ENCODE results near the gene TMEM263.
"Not testable (repeated sequence)": the region's sequence is repeated elsewhere in the genome, so short reads cannot be mapped to it uniquely, and the experiment has no call there.

Gene TMEM263

GRCh38 chr12:106955377-106956047 lies at the start of gene TMEM263:
Gene TMEM263 (plus strand): TSS chr12:106955907. CDS start chr12:106967117, 11,210 bp downstream.
- DNase-seq = peak; percentile 54

GRCh38 chr12:106906715-106907114 lies 49.0 kb upstream of the TMEM263 start:
- no peak for DNase-seq

- DNase-seq = no peak
Measured at GRCh38 chr12:106907411-106907810, 48.3 kb upstream of the TMEM263 start.

- DNase-seq = no peak
Measured at GRCh38 chr12:106907846-106908245, 47.9 kb upstream of the TMEM263 start.

- DNase-seq = no peak
Measured at GRCh38 chr12:106908561-106908960, 47.1 kb upstream of the TMEM263 start.

GRCh38 chr12:106910202-106910601 lies 45.5 kb upstream of the TMEM263 start:
- no peak for DNase-seq

GRCh38 chr12:106911581-106911980 lies 44.1 kb upstream of the TMEM263 start:
- no peak for DNase-seq

GRCh38 chr12:106913456-106913855 lies 42.3 kb upstream of the TMEM263 start:
- no peak for DNase-seq

- no peak for DNase-seq
Measured at GRCh38 chr12:106914796-106915634, 40.7 kb upstream of the TMEM263 start.

- DNase-seq = no peak
Measured at GRCh38 chr12:106915635-106916026, 40.1 kb upstream of the TMEM263 start.

GRCh38 chr12:106917503-106917902 lies 38.2 kb upstream of the TMEM263 start:
- DNase-seq = no peak

- DNase-seq = peak; percentile 33
Measured at GRCh38 chr12:106918746-106919145, 37.0 kb upstream of the TMEM263 start.

- DNase-seq = no peak
Measured at GRCh38 chr12:106919910-106920544, 35.7 kb upstream of the TMEM263 start.

GRCh38 chr12:106921976-106922375 lies 33.7 kb upstream of the TMEM263 start:
- DNase-seq = not testable (repeated sequence)

GRCh38 chr12:106923594-106923993 lies 32.1 kb upstream of the TMEM263 start:
- DNase-seq = not testable (repeated sequence)

- no peak for DNase-seq
Measured at GRCh38 chr12:106924268-106924861, 31.3 kb upstream of the TMEM263 start.

- DNase-seq = no peak
Measured at GRCh38 chr12:106926657-106927056, 29.1 kb upstream of the TMEM263 start.

- no peak for DNase-seq
Measured at GRCh38 chr12:106934277-106934676, 21.4 kb upstream of the TMEM263 start.

- no peak for DNase-seq
Measured at GRCh38 chr12:106941481-106942156, 14.1 kb upstream of the TMEM263 start.

GRCh38 chr12:106942775-106943174 lies 12.9 kb upstream of the TMEM263 start:
- no peak for DNase-seq

- DNase-seq = no peak
Measured at GRCh38 chr12:106945261-106945851, 10.4 kb upstream of the TMEM263 start.

GRCh38 chr12:106947461-106947860 lies 8.2 kb upstream of the TMEM263 start:
- no peak for DNase-seq
